GM13976 (cell line): ENCODE data around the gene DNPH1.

Experiments used
- DNase-seq: peaks from one replicate; pipeline ENCODE4 v3.0.0; 2012; ENCODE audit warnings: low spot score
- in situ Hi-C: fragments of 300-500 bp; cut with MboI; formaldehyde crosslinking; loops from one replicate; pipeline ENCODE4 v1.12.0; 2022; ENCODE audit warnings: low sequenced_read_pairs, mixed read lengths, inconsistent platforms; ENCODE audit not compliant: unreplicated experiment
- TF ChIP-seq, protein P1 (sequence below): IDR thresholded peaks from 2 replicates; pipeline ENCODE4 v1.5.1; 2012; ENCODE audit warnings: borderline replicate concordance, mild to moderate bottlenecking; ENCODE audit not compliant: insufficient read depth; ENCODE audit errors: extremely low read depth, missing control alignments, control extremely low read depth

Gene DNPH1

DNA sequence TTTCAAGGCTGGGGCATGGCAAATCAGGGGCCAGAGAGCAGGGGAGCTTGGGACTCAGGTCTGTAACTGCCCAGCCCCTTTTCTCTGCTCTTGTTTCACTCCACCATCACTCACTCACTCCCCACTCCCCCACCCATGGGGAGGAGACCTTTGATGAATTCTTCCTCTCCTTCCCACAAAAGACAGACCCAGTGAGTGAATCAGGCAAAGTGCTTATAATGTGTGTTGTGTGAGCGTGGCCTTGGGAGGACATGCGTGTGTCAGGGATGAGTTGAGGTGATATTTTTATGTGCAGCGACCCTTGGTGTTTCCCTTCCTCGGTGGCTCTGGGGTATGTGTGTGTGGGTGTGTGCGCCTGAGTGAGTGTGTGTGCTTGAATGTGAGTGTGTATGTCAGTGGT is 48.3 kb downstream of the DNPH1 start:
- DNase-seq: no peak
- TF ChIP-seq, protein P1, sequence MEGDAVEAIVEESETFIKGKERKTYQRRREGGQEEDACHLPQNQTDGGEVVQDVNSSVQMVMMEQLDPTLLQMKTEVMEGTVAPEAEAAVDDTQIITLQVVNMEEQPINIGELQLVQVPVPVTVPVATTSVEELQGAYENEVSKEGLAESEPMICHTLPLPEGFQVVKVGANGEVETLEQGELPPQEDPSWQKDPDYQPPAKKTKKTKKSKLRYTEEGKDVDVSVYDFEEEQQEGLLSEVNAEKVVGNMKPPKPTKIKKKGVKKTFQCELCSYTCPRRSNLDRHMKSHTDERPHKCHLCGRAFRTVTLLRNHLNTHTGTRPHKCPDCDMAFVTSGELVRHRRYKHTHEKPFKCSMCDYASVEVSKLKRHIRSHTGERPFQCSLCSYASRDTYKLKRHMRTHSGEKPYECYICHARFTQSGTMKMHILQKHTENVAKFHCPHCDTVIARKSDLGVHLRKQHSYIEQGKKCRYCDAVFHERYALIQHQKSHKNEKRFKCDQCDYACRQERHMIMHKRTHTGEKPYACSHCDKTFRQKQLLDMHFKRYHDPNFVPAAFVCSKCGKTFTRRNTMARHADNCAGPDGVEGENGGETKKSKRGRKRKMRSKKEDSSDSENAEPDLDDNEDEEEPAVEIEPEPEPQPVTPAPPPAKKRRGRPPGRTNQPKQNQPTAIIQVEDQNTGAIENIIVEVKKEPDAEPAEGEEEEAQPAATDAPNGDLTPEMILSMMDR: no peak
- in situ Hi-C loops: no loop called here

DNA sequence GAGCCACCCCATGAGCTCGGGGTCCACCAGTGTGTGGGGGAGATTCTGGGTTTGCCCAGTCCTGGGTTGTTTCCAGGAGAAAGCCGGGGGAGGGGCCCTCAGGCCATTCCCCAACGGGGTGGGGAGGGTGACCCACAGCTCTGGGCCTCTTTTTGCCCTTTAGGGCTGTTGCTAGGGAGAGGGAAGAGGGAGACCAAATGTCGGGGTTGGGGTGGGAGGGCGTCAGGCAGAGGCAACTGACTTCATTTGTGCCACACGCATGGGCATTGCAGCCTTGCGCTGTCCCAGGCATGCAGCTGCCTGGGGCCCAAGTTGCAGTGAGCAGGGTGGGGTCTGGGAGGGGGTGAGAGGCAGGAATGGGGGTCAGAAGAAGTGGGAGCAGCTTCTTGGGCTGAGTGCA is 49.2 kb downstream of the DNPH1 start:
- DNase-seq: no peak
- in situ Hi-C loops: no loop called here
- TF ChIP-seq, protein P1: no peak

DNA sequence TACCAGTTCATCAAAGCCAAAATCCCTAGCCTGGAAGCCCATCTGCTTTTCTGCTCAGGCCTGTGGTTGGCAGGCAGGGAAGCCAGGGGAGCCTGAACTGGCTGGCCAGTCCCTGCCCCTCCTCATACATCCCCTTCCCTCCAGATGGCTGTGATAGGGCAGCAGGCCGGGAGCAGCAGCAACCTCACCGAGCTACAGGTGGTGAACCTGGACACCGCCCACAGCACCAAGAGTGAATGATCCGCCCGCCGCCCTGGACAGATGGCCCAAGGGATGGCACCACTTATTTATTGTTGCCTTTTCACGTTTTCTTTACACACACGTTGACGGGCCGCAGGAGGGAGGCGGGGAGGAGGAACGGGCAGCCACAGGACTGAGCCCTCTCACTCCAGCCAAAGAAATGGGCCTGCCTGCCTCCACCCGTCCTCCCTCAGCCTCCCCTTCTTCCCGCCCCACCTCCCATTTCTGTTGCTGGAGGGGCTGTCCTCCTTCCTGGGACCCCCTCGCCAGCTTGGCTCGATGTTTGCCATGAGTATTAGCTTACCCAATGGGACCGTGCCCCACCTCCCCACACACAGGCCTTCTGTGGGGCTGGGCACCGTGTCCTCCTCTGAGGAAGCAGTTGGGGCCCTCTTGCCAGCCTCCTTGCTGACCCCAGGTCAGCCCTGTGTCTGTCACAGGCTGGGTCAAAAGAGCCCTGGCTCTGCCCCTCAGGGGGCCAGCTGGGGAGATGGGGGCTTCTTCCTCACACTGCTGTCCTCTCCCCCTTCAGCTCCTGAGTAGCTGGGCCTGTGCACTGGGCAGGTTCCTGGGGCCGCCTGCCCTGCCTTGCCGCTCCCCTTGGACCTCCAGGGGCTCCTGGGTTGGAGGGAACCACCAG is 50.1 kb downstream of the DNPH1 start:
- TF ChIP-seq, protein P1: no peak
- in situ Hi-C loops: no loop called here

DNA sequence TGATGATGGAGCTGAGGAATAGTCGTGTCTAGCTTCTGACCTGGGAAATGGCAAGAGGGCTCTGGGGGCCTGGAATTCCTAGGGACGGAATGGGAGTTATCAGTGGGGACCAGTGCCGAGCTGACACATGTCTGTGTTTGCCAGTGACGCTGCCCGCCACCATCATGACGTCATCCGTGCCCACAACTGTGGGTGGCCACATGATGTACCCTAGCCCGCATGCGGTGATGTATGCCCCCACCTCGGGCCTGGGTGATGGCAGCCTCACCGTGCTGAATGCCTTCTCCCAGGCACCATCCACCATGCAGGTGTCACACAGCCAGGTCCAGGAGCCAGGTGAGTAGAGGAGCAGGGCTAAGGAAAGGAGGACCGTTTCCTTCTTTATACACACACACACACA is 51.1 kb downstream of the DNPH1 start:
- no peak for DNase-seq
- TF ChIP-seq, protein P1: no peak
- in situ Hi-C loops: no loop called here

More for the DNA sequence above, 50.1 kb downstream of the DNPH1 start:
- no peak for DNase-seq

DNA sequence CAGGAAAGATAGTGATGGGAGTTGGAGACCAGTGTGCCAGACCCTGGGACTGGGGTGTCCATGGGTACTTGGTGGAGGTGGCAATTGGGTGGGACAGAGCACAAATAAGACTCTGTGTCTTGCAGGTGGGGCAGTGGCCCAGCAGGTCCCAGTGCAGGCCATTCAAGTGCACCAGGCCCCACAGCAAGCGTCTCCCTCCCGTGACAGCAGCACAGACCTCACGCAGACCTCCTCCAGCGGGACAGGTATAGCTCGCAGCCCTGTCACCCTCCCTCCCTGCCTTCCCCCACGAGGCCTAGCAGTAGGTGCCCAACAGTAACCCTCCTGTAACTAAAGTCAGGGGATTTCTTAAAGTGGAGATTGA is 52.9 kb downstream of the DNPH1 start:
- TF ChIP-seq, protein P1: no peak
- in situ Hi-C loops: no loop called here

DNA sequence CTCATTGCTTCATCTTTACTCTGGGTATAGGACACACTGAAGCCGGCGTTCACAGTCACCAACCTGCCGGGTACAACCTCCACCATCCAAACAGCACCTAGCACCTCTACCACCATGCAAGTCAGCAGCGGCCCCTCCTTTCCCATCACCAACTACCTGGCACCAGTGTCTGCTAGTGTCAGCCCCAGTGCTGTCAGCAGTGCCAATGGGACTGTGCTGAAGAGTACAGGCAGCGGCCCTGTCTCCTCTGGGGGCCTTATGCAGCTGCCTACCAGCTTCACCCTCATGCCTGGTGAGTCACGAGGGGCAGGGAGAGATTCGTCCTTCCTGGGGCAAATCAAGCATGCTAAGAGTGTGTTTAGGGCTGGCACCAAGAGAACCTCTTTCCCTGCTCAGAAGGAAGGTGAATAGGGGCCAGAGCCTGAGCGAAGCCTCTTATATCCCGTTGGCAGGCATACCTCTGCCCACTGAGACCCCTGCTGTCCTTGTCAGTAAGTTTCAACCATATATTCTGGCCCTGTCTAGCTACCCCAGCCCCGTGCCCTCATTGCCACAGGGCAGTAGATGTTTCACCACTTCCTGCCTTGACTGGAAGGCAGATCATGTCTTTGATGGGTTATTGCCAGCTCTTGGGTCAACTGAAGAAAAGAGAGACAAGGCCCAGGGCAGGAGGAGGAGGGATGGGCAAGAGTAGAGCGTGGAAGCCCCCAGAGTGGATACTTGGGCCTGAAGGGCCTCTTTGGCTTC is 53.4 kb downstream of the DNPH1 start:
- TF ChIP-seq, protein P1: no peak

More for the DNA sequence above, 52.9 kb downstream of the DNPH1 start:
- DNase-seq: no peak

More for the DNA sequence above, 53.4 kb downstream of the DNPH1 start:
- no peak for DNase-seq
- in situ Hi-C loops: no loop called here
